ENCODE data around the gene CIT. TPM values are rescaled to one million over a fixed set of nuclear protein-coding genes. Genes with fewer than 3 reads are reported as not detected.

The CIT gene
- total RNA-seq, 1 donor from 2014 or later = 18.0 TPM

DNA sequence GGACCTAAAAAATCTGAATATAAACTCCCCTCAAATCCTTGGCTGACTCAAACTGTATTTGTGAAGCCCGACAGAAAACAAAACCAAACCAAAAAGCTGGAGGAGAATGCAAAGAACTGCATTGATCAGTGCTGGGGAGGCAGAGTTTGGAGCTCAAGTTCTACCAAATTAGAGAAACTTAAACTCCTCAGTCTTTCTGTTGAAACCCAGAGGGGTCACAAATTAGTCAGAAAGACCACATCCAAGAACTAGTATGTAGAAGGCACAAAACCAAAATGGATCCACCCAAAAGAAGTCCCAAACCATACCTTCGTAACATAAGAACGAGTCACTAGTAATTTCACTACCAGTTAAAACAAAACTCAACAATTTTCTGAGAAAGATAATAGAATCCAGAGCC, 224.5 kb downstream of the CIT start:
- Histone ChIP-seq H3K4me3 (no peak overlapping the region), H3K27me3 (ENCODE audit: low read depth) (no peaks in the 10 kb centered on the region), H3K4me1 (peaks cover 3% of the 10 kb centered on the region), H3K36me3 (no peaks in the 10 kb centered on the region), H3K27ac (no peak overlapping the region), H3K9me3 (no peaks in the 10 kb centered on the region)
- no peak for TF ChIP-seq CTCF (IDR thresholded peaks at IDR 0.05)
- intact Hi-C loops (cut with DNase I) = no loop called here
- ATAC-seq (no peak), DNase-seq (no peak)

DNA sequence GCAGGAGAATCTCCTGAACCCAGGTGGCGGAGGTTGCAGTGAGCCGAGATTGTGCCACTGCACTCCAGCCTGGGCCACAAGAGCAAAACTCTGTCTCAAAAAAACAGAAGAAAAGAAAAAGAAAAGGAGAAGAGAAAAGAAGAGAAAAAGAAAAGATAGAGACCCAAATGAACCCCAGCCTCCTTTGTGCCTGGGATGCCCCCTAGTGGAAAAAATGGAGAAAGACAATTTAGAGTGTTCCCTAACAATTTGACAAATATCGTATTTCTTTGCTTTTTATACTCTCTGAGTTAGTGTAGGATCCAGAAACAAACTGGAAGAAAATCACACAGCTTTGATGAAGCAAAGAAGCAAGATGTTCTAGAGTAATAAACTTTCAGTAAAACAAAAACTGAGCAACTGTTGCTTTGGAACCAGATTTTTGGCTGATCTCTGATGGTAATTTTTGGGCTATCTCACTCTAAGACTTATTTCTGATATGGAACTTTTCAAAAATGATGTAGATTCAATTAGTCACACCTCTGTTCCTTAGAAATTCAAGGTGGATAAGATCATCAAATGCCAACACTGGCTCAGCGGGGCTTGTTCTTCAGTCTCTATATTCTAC, 227.8 kb downstream of the CIT start:
- Histone ChIP-seq H3K27me3 (ENCODE audit: low read depth) (no peaks in the 10 kb centered on the region), H3K27ac (no peak overlapping the region), H3K36me3 (no peaks in the 10 kb centered on the region), H3K4me1 (peaks cover 3% of the 10 kb centered on the region), H3K4me3 (no peak overlapping the region), H3K9me3 (no peaks in the 10 kb centered on the region)
- ATAC-seq (no peak), DNase-seq (no peak)
- peak; percentile 77 for TF ChIP-seq CTCF (IDR thresholded peaks at IDR 0.05)
- intact Hi-C loops (cut with DNase I) = no loop called here

- DNase-seq (no peak), ATAC-seq (no peak)
- Histone ChIP-seq H3K4me3 (no peak overlapping the region), H3K27ac (no peak overlapping the region), H3K36me3 (no peaks in the 10 kb centered on the region), H3K9me3 (no peaks in the 10 kb centered on the region), H3K4me1 (peaks cover 3% of the 10 kb centered on the region), H3K27me3 (ENCODE audit: low read depth) (peaks cover 3% of the 10 kb centered on the region)
- TF ChIP-seq CTCF (IDR thresholded peaks at IDR 0.05) = no peak
- intact Hi-C loops (cut with DNase I) = no loop called here
Measured at GRCh38 chr12:119645535-119646059, 231.5 kb downstream of the CIT start.

DNA sequence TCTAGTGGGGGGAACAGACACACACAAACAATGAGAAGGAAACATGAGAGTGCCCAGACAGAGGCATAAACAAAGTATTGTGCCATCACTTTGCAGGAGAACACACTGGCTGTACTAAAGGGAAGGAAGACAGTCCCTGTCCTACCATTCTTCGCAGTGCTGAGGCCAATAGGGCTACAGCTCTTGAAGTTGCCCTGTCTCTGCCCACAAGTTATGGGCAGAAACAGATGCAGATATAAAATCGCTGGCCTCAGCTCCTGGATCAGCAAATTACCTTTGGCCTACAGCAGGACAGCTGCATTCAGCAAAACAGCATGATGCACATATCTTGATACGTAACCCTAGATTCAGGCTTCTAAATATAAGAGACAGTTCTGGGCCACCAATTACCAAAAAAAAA, 232.2 kb downstream of the CIT start:
- intact Hi-C loops (cut with DNase I) = no loop called here
- H3K4me1 ChIP-seq = peaks cover 3% of the 10 kb centered on the region
- no peaks in the 10 kb centered on the region for H3K9me3 ChIP-seq
- no peaks in the 10 kb centered on the region for H3K36me3 ChIP-seq
- no peak overlapping the region for H3K4me3 ChIP-seq
- DNase-seq (no peak), ATAC-seq (no peak)
- H3K27ac ChIP-seq = no peak overlapping the region
- TF ChIP-seq CTCF (IDR thresholded peaks at IDR 0.05) = no peak
- peaks cover 3% of the 10 kb centered on the region for H3K27me3 ChIP-seq (ENCODE audit: low read depth)

DNA sequence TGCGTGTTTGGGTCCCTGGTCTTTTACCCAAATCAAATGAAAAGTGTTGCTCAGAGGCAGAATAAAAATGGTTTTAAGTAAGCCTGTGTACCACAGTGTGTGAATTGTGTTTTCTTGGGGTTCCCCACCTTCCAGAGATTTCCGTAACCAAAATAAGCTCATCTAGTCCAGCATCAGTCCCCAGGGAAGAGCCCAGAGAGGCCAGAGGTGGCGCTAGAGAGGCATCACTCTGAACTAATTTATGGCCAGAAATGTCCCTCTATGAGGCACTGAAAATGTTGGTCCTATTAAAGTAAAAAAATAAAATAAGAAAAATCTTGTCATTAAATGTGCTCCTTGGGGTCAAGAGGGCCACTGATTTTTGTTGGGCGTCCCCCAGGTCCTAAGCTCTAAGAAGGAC, 234.1 kb downstream of the CIT start:
- no peaks in the 10 kb centered on the region for H3K9me3 ChIP-seq
- TF ChIP-seq CTCF (IDR thresholded peaks at IDR 0.05) = peak; percentile 15
- no peak for ATAC-seq
- intact Hi-C loops (cut with DNase I) = no loop called here
- H3K36me3 ChIP-seq = no peaks in the 10 kb centered on the region
- no peak overlapping the region for H3K27ac ChIP-seq
- peaks cover 3% of the 10 kb centered on the region for H3K27me3 ChIP-seq (ENCODE audit: low read depth)
- DNase-seq = no peak
- H3K4me1 ChIP-seq = no peaks in the 10 kb centered on the region
- no peak overlapping the region for H3K4me3 ChIP-seq

Small RNAs within 50 kb of the gene (microRNA-seq; reads per million reads assigned to microRNA genes)
- gene MIR1178 (ENCODE audit: borderline number of aligned reads) = not detected

Other genes with a start within 250 kb of the CIT start
- gene PRKAB1, start 209.2 kb downstream of the CIT start, total RNA-seq = 45.6 TPM
- 9.0 TPM for gene BICDL1, start 111.9 kb upstream of the CIT start, total RNA-seq
- 48.2 TPM for gene RAB35, start 239.4 kb upstream of the CIT start, total RNA-seq

Measured in lower lobe of right lung (tissue), 2 donors.